ENCODE results near the gene ZSWIM5. TPM values are rescaled to one million over a fixed set of nuclear protein-coding genes. Genes with fewer than 3 reads are reported as not detected.

Gene ZSWIM5
- total and polyA plus RNA-seq, 2 of the 8 experiments (the other 6 are each of a cell fraction or from before 2014, with no cell fraction given) = 2.5 to 3.9 TPM

DNA sequence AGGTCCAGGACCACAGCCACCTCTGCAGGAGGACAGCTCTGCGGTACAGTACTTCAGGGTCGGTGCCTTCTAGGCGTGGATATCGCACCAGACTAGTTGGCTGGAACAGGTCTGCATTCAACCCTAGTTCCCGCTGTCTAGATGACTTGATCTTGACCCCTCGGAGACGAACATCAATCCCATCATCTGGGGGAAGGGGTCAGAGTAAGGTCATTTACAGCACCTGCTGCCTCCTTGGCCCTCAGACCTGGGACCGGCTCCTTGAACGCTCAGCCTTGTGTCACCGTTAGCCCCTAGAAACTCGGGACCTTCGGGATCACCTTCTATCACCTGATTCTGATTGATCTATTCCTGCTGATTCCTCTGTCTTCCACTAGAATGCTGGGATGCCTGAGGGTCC lies 197.9 kb downstream of the ZSWIM5 start:
- no peaks in the 10 kb centered on the region for H3K79me1 ChIP-seq (ENCODE audit: low read depth, low read length)
- H3K9me3 ChIP-seq (ENCODE audit: insufficient read depth in 2 of 2, low read depth in 1 of 2, low read length in 1 of 2) = no peaks in the 10 kb centered on the region
- no peak overlapping the region for H2BK20ac ChIP-seq (ENCODE audit: low read length)
- H4K8ac ChIP-seq (ENCODE audit: extremely low read depth, insufficient read depth, low read length) = no peak overlapping the region
- no peak overlapping the region for H3K23ac ChIP-seq (ENCODE audit: insufficient read length)
- no peak overlapping the region for H3K56ac ChIP-seq (replicated peaks; ENCODE audit: insufficient read length, low read depth, low read length)
- DNase-seq (ENCODE audit: low read depth in 1 of 2, low spot score in 2 of 2) (no peak), FAIRE-seq (no peak)
- peaks cover 5 to 10% (median 6%) of the 10 kb centered on the region in 4 experiments; a peak in 6 of 7 replicates for H3K4me1 ChIP-seq (replicated peaks in 1 of 4; ENCODE audit: control insufficient read depth in 3 of 4, insufficient read depth in 4 of 4, low read length in 3 of 4)
- H3K27me3 ChIP-seq (replicated peaks in 1 of 4; ENCODE audit: control insufficient read depth in 3 of 4, extremely low read depth in 1 of 4, insufficient read depth in 3 of 4, low read length in 3 of 4) = no peaks in the 10 kb centered on the region
- no peak overlapping the region for H3K4me2 ChIP-seq (ENCODE audit: insufficient read depth in 1 of 2, low read depth in 2 of 2, low read length in 2 of 2)
- H2BK5ac ChIP-seq (ENCODE audit: low read depth, low read length) = no peak overlapping the region
- no peak overlapping the region for H2BK15ac ChIP-seq (ENCODE audit: low read length)
- 97% methylated on average over 12 of the region's 12 CpGs; no CpG with 5 or more reads in 1 of the 2 experiments for WGBS, 2 experiments (ENCODE audit: extremely low coverage in 1 of 2, insufficient coverage in 1 of 2, insufficient read length in 1 of 2, insufficient replicate concordance in 2 of 2, low coverage in 1 of 2, low lambda C conversion rate in 2 of 2, missing lambda C conversion rate in 1 of 2)
- peaks cover 0 to 5% of the 10 kb centered on the region in 2 experiments for H4K20me1 ChIP-seq (replicated peaks in 1 of 2; ENCODE audit: control insufficient read depth in 1 of 2, insufficient read depth in 2 of 2, low read length in 2 of 2)
- H2AFZ ChIP-seq (ENCODE audit: low read length) = no peak overlapping the region
- ChIA-PET POLR2A (ENCODE audit: partially characterized antibody) (interaction anchor here (1.1 kb wide), 1 partner anchor 229 kb away, joined by 4 read pairs; no protein-coding TSS in a partner anchor), CTCF (ENCODE audit: partially characterized antibody) (interaction anchor here (2.9 to 15.4 kb wide), 2 partner anchors 186 to 291 kb away, joined by 8 to 424 read pairs; no protein-coding TSS in a partner anchor)
- no peak overlapping the region for H2AK5ac ChIP-seq (ENCODE audit: low read depth, low read length)
- peaks cover 6 to 31% (median 13%) of the 10 kb centered on the region in 4 experiments; a peak in 7 of 8 replicates for H3K36me3 ChIP-seq (ENCODE audit: control insufficient read depth in 2 of 4, insufficient read depth in 4 of 4, low read length in 3 of 4)
- no peak overlapping the region for H3K18ac ChIP-seq (ENCODE audit: extremely low read depth, low read length)
- no peak overlapping the region for H4K5ac ChIP-seq (ENCODE audit: insufficient read length, low read depth, low read length)
- H2BK120ac ChIP-seq (replicated peaks; ENCODE audit: low read depth, low read length) = no peak overlapping the region
- H3K27ac ChIP-seq (ENCODE audit: low read depth, low read length) = no peak overlapping the region
- H3K4ac ChIP-seq (replicated peaks; ENCODE audit: insufficient read length, low read depth, low read length) = no peak overlapping the region
- H3K4me3 ChIP-seq (ENCODE audit: extremely low read depth in 1 of 4, insufficient read depth in 2 of 4, low read depth in 3 of 4, low read length in 4 of 4) = no peak overlapping the region
- peaks cover 10% of the 10 kb centered on the region for H3K23me2 ChIP-seq (ENCODE audit: low read depth, low read length)
- H3K79me2 ChIP-seq (ENCODE audit: control insufficient read depth in 1 of 2, insufficient read depth in 2 of 2, low read length in 2 of 2) = no peaks in the 10 kb centered on the region; a peak in 1 of 4 replicates
- no peak overlapping the region for H3K14ac ChIP-seq (ENCODE audit: insufficient read length)
- H3K9ac ChIP-seq (replicated peaks in 1 of 4; ENCODE audit: extremely low read depth in 1 of 4, low read depth in 3 of 4, low read length in 3 of 4) = peak overlapping the region in 1 of 4 experiments; percentile 14; a peak in 1 of 7 replicates
- no peak overlapping the region for H4K91ac ChIP-seq (replicated peaks; ENCODE audit: insufficient read length, low read length)
- no peak for TF ChIP-seq BACH1 (IDR thresholded peaks at IDR 0.05; ENCODE audit: low read length)
- no peak for TF ChIP-seq GABPA (IDR thresholded peaks at IDR 0.05; ENCODE audit: borderline replicate concordance, insufficient read depth, low read length)
- TF ChIP-seq ZNF274 (IDR thresholded peaks at IDR 0.05; ENCODE audit: borderline replicate concordance, extremely low read depth, low read length) = no peak
- TF ChIP-seq CBX8 (IDR thresholded peaks at IDR 0.05; ENCODE audit: borderline replicate concordance, low read depth, low read length) = no peak
- no peak for TF ChIP-seq GTF2F1 (IDR thresholded peaks at IDR 0.05; ENCODE audit: borderline replicate concordance, low read depth, low read length)
- TF ChIP-seq TAF1 (IDR thresholded peaks at IDR 0.05; ENCODE audit: low read depth, low read length) = no peak
- TF ChIP-seq SP4 (IDR thresholded peaks at IDR 0.05; ENCODE audit: low read length) = no peak
- TF ChIP-seq SIX5 (IDR thresholded peaks at IDR 0.05; ENCODE audit: low read depth, low read length) = no peak
- TF ChIP-seq ATF3 (IDR thresholded peaks at IDR 0.05; ENCODE audit: insufficient read depth, low read depth, low read length) = no peak
- TF ChIP-seq NRF1 (IDR thresholded peaks at IDR 0.05; ENCODE audit: low read depth, low read length) = no peak
- H2BK12ac ChIP-seq (ENCODE audit: low read depth, low read length) = no peak overlapping the region
